H1 (cell line): ENCODE results near the gene TMEM63C. TPM values are rescaled to one million over a fixed set of nuclear protein-coding genes. Genes with fewer than 3 reads are reported as not detected.

Experiments
- CTCF ChIA-PET: fragments of 300-600 bp; sonication (Branson Sonifier 250); formaldehyde crosslinking; loops from one replicate; lab custom pipeline; 2021; ENCODE audit not compliant: partially characterized antibody; lab: Charles Lee
- POLR2A ChIA-PET: fragments of 300-600 bp; sonication (Branson Sonifier 250); formaldehyde crosslinking; loops from one replicate; lab custom pipeline; 2021; ENCODE audit warnings: inconsistent platforms; ENCODE audit not compliant: partially characterized antibody; lab: Charles Lee
- DNase-seq, 2 experiments: peaks; one replicate each; pipeline versions ENCODE4 v3.0.0 to v3.0.0-alpha.2; 2010 to 2022; ENCODE audit warnings: low spot score in 2 of 2, low read depth in 1 of 2, mixed read lengths in 1 of 2
- FAIRE-seq: peaks from 2 replicates; lab custom pipeline; 2011; peaks lifted over from hg19 to GRCh38; lab: Jason Lieb, UNC
- H2AFZ ChIP-seq: 2 replicates; pipeline ENCODE4 v1.8.1; 2012; ENCODE audit warnings: low read length, inconsistent platforms
- H2AK5ac ChIP-seq: 2 replicates; pipeline ENCODE4 v1.6.1; 2013; ENCODE audit warnings: low read depth, low read length
- H2BK120ac ChIP-seq: replicated peaks from 2 replicates; pipeline ENCODE3; 2013; ENCODE audit warnings: low read depth, low read length, inconsistent platforms
- H2BK12ac ChIP-seq: 2 replicates; pipeline ENCODE4 v1.6.1; 2013; ENCODE audit warnings: low read depth, low read length
- H2BK15ac ChIP-seq: 2 replicates; pipeline ENCODE4 v1.6.1; 2013; ENCODE audit warnings: low read length
- H2BK20ac ChIP-seq: 2 replicates; pipeline ENCODE4 v1.6.1; 2013; ENCODE audit warnings: low read length
- H2BK5ac ChIP-seq: 2 replicates; pipeline ENCODE4 v1.6.1; 2013; ENCODE audit warnings: low read depth, low read length
- H3K14ac ChIP-seq: 2 replicates; pipeline ENCODE4 v1.6.1; 2013; ENCODE audit warnings: inconsistent platforms; ENCODE audit not compliant: insufficient read length
- H3K18ac ChIP-seq: 2 replicates; pipeline ENCODE4 v1.6.1; 2013; ENCODE audit warnings: low read length; ENCODE audit errors: extremely low read depth
- H3K23ac ChIP-seq: 2 replicates; pipeline ENCODE4 v1.6.1; 2013; ENCODE audit warnings: inconsistent platforms; ENCODE audit not compliant: insufficient read length
- H3K23me2 ChIP-seq: 2 replicates; pipeline ENCODE4 v1.6.1; 2013; ENCODE audit warnings: low read depth, low read length
- H3K27ac ChIP-seq: 2 replicates; pipeline ENCODE4 v1.6.1; 2011; ENCODE audit warnings: low read depth, low read length, inconsistent platforms
- H3K27me3 ChIP-seq, 4 experiments: replicated peaks in 1 of 4; 1 replicate in 1 of 4; 2 replicates in 3 of 4; pipeline versions ENCODE4 v1.6.1 to v1.8.1; 2011 to 2013; ENCODE audit warnings: low read length in 3 of 4, mild to moderate bottlenecking in 3 of 4, inconsistent platforms in 2 of 4, mixed read lengths in 2 of 4, moderate library complexity in 1 of 4; ENCODE audit not compliant: control insufficient read depth in 3 of 4, insufficient read depth in 3 of 4; ENCODE audit errors: extremely low read depth in 1 of 4
- H3K36me3 ChIP-seq, 4 experiments: 2 replicates each; pipeline versions ENCODE4 v1.6.1 to v1.8.1; 2011 to 2013; ENCODE audit warnings: mild to moderate bottlenecking in 4 of 4, low read length in 3 of 4, moderate library complexity in 2 of 4, control low read depth in 1 of 4, inconsistent platforms in 1 of 4; ENCODE audit not compliant: insufficient read depth in 4 of 4, control insufficient read depth in 2 of 4
- H3K4ac ChIP-seq: replicated peaks from 2 replicates; pipeline ENCODE3; 2013; ENCODE audit warnings: low read length, low read depth, mixed read lengths, inconsistent platforms; ENCODE audit not compliant: insufficient read length
- H3K4me1 ChIP-seq, 4 experiments: replicated peaks in 1 of 4; 1 replicate in 1 of 4; 2 replicates in 3 of 4; pipeline versions ENCODE4 v1.6.1 to v1.8.1; 2011 to 2013; ENCODE audit warnings: low read length in 3 of 4, inconsistent platforms in 2 of 4, mixed read lengths in 1 of 4; ENCODE audit not compliant: insufficient read depth in 4 of 4, control insufficient read depth in 3 of 4
- H3K4me2 ChIP-seq, 2 experiments: 2 replicates each; pipeline versions ENCODE4 v1.6.1 to v1.8.1; 2011 to 2013; ENCODE audit warnings: low read depth in 2 of 2, low read length in 2 of 2, control low read depth in 1 of 2, inconsistent platforms in 1 of 2, mild to moderate bottlenecking in 1 of 2; ENCODE audit not compliant: insufficient read depth in 1 of 2
- H3K4me3 ChIP-seq, 4 experiments: fragments of 200-600, 300-600 bp in 1 of 4; sonication (generic), shearing (Covaris generic), sonication (Bioruptor Twin) in 1 of 4; 2 replicates each; pipeline versions ENCODE4 v1.5.1 to v1.8.1; 2011 to 2016; ENCODE audit warnings: low read length in 4 of 4, low read depth in 3 of 4, control low read depth in 2 of 4, inconsistent platforms in 2 of 4, mild to moderate bottlenecking in 2 of 4, mixed read lengths in 1 of 4, moderate library complexity in 1 of 4; ENCODE audit not compliant: insufficient read depth in 2 of 4; ENCODE audit errors: extremely low read depth in 1 of 4
- H3K56ac ChIP-seq: replicated peaks from 2 replicates; pipeline ENCODE3; 2013; ENCODE audit warnings: low read depth, mild to moderate bottlenecking, mixed read lengths, low read length, inconsistent platforms; ENCODE audit not compliant: insufficient read length
- H3K79me1 ChIP-seq: 2 replicates; pipeline ENCODE4 v1.6.1; 2013; ENCODE audit warnings: low read depth, low read length, control low read depth
- H3K79me2 ChIP-seq, 2 experiments: 2 replicates each; pipeline versions ENCODE4 v1.6.1 to v1.8.1; 2012 to 2013; ENCODE audit warnings: low read length in 2 of 2, mild to moderate bottlenecking in 2 of 2, inconsistent platforms in 1 of 2; ENCODE audit not compliant: insufficient read depth in 2 of 2, control insufficient read depth in 1 of 2
- H3K9ac ChIP-seq, 4 experiments: replicated peaks in 1 of 4; 1 replicate in 1 of 4; 2 replicates in 3 of 4; pipeline versions ENCODE4 v1.6.1 to v1.8.1; 2011 to 2013; ENCODE audit warnings: low read depth in 3 of 4, low read length in 3 of 4, control low read depth in 2 of 4, mild to moderate bottlenecking in 2 of 4, moderate library complexity in 2 of 4, inconsistent platforms in 1 of 4; ENCODE audit errors: extremely low read depth in 1 of 4
- H3K9me3 ChIP-seq, 2 experiments: 2 replicates each; pipeline versions ENCODE4 v1.6.1 to v1.8.1; 2012 to 2013; ENCODE audit warnings: mild to moderate bottlenecking in 2 of 2, moderate library complexity in 2 of 2, control low read depth in 1 of 2, inconsistent platforms in 1 of 2, low read depth in 1 of 2, low read length in 1 of 2, mixed read lengths in 1 of 2; ENCODE audit not compliant: insufficient read depth in 2 of 2
- H4K20me1 ChIP-seq, 2 experiments: replicated peaks in 1 of 2; 2 replicates each; pipeline versions ENCODE3 to v1.8.1; 2011 to 2013; ENCODE audit warnings: inconsistent platforms in 2 of 2, low read length in 2 of 2, mild to moderate bottlenecking in 1 of 2; ENCODE audit not compliant: insufficient read depth in 2 of 2, control insufficient read depth in 1 of 2
- H4K5ac ChIP-seq: 2 replicates; pipeline ENCODE4 v1.6.1; 2013; ENCODE audit warnings: low read length, low read depth, mixed read lengths, inconsistent platforms; ENCODE audit not compliant: insufficient read length
- H4K8ac ChIP-seq: 2 replicates; pipeline ENCODE4 v1.8.0; 2013; ENCODE audit warnings: mild to moderate bottlenecking, moderate library complexity, low read length, inconsistent platforms; ENCODE audit not compliant: insufficient read depth; ENCODE audit errors: extremely low read depth
- H4K91ac ChIP-seq: replicated peaks from 2 replicates; pipeline ENCODE3; 2013; ENCODE audit warnings: low read length, mixed read lengths, inconsistent platforms; ENCODE audit not compliant: insufficient read length
- CBX5 ChIP-seq: fragments of 300-800, 300-1000 bp; sonication (generic); IDR thresholded peaks from 2 replicates; pipeline ENCODE4 v1.7.1; 2016; ENCODE audit warnings: antibody characterized with exemption, low read length, low read depth
- CHD1 ChIP-seq: IDR thresholded peaks from 2 replicates; pipeline ENCODE4 v1.6.1; 2012; ENCODE audit warnings: low read depth, low read length, improper control_type of control experiment
- HDAC2 ChIP-seq, 2 experiments: fragments of 300-600 bp in 1 of 2; sonication (generic) in 1 of 2; IDR thresholded peaks; 2 replicates each; pipeline ENCODE4 v1.6.1; 2011 to 2012; ENCODE audit warnings: low read depth in 2 of 2, low read length in 2 of 2, mild to moderate bottlenecking in 2 of 2, moderate library complexity in 2 of 2, borderline replicate concordance in 1 of 2, inconsistent platforms in 1 of 2
- KDM4A ChIP-seq: IDR thresholded peaks from one replicate; pipeline ENCODE4 v1.7.1; 2012; ENCODE audit warnings: low read depth, mild to moderate bottlenecking, moderate library complexity, low read length, inconsistent platforms; ENCODE audit not compliant: severe bottlenecking
- PHF8 ChIP-seq: fragments of 200-600 bp; sonication (generic); conservative IDR thresholded peaks from 2 replicates; pipeline ENCODE4 v1.7.1; 2012; ENCODE audit warnings: low read depth, mild to moderate bottlenecking, inconsistent platforms, low read length, moderate library complexity
- RAD21 ChIP-seq, 2 experiments: IDR thresholded peaks in 1 of 2; conservative IDR thresholded peaks in 1 of 2; 2 replicates each; pipeline ENCODE4 v1.6.1; 2011; ENCODE audit warnings: low read depth in 2 of 2, low read length in 2 of 2, improper control_type of control experiment in 1 of 2, inconsistent platforms in 1 of 2, mild to moderate bottlenecking in 1 of 2, moderate library complexity in 1 of 2
- RFX5 ChIP-seq: IDR thresholded peaks from 2 replicates; pipeline ENCODE4 v1.6.1; 2011; ENCODE audit warnings: low read depth, low read length, improper control_type of control experiment, borderline replicate concordance
- TAF1 ChIP-seq: IDR thresholded peaks from 2 replicates; pipeline ENCODE4 v1.6.1; 2011; ENCODE audit warnings: mild to moderate bottlenecking, low read depth, low read length
- WGBS, 2 experiments: shearing (Covaris generic) in 1 of 2; methylation state at CpG; one replicate each; pipeline versions ENCODE4 v1.1.6 to v1.1.7; 2013 to 2015; ENCODE audit warnings: low lambda C conversion rate in 2 of 2, mixed read lengths in 2 of 2, inconsistent platforms in 1 of 2, low coverage in 1 of 2, missing lambda C conversion rate in 1 of 2; ENCODE audit not compliant: insufficient replicate concordance in 2 of 2, insufficient coverage in 1 of 2, insufficient read length in 1 of 2; ENCODE audit errors: extremely low coverage in 1 of 2, missing lambda C conversion rate in 1 of 2; 5-methylcytosine and 5-hydroxymethylcytosine counted together
- polyA plus RNA-seq, 7 experiments: library from polyadenylated mRNA; depleted of rRNA in 3 of 7; stranded (reverse) in 5 of 7; unstranded in 2 of 7; fragments of >200 nt in 5 of 7; fragments of 200-250 nt in 2 of 7; gene quantifications; 1 replicate in 5 of 7; 2 replicates in 1 of 7; 4 replicates in 1 of 7; pipeline versions ENCODE4 v1.2.1 to v1.2.3, GENCODE V29; 2011 to 2013; ENCODE audit warnings: missing spikeins in 2 of 7, mixed read lengths in 2 of 7
- total RNA-seq: library from RNA; stranded (reverse); fragmentation: NEBNext Ultra II Directional; extraction: Animal tissue kit (Norgen Biotek cat#: 25700); gene quantifications from 2 replicates; pipeline ENCODE4 v1.2.1, GENCODE V29; 2021

The TMEM63C gene
- total and polyA plus RNA-seq, 2 of the 8 experiments (the other 6 are each of a cell fraction or from before 2014, with no cell fraction given): 3.0 to 7.6 TPM

DNA sequence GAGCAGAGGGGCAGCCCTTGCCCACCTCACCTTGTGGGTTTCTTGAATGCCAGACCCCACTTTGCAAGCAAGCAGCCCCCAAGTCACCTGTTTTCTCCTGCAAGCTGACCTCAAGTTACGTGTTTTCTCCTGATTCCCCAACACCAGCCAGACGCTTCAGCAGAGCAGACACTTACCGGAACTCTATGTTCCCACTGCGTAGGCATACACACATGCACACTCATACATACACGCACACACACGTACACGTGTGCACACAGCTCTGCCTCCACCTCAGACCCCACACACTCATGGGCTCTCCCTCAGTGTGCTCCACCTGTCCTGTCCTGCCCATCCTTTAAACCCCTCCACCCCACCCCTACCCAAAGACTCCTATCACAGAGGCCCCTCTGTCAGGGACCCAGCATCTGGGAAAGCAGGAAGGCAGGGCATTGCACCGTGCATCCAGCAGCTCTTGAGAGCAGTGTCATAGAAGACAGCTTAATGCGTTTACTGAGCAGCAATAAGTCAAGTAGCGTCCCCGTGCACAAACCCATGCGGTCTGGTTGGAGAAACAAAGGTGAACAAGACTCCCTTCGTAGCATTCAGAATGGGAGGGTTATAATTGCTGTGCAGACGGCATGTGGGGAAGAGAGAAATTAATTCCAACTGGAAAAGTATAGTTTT, 44.4 kb downstream of the TMEM63C start:
- Histone ChIP-seq H2BK20ac (peak overlapping the region; percentile 93; the same call in 1 of the 2 replicates), H3K4me1 (peaks cover 13 to 32% (median 18%) of the 10 kb centered on the region in 4 experiments), H2BK5ac (0 out of 2 replicates have a peak overlapping the region, but pooled peaks have one; percentile 52), H3K79me1 (no peaks in the 10 kb centered on the region), H3K79me2 (no peaks in the 10 kb centered on the region), H2AK5ac (no peak overlapping the region), H3K27me3 (no peaks in the 10 kb centered on the region), H2AFZ (no peak overlapping the region), H3K18ac (no peak overlapping the region; the same call in 1 of the 2 replicates), H3K56ac (no peak overlapping the region), H2BK15ac (peak overlapping the region; percentile 100), H3K9me3 (no peaks in the 10 kb centered on the region), H2BK120ac (no peak overlapping the region), H4K20me1 (no peaks in the 10 kb centered on the region), H3K23ac (no peak overlapping the region), H3K23me2 (0 out of 2 replicates have a peak, but pooled peaks cover 2% of the 10 kb centered on the region), H4K8ac (no peak overlapping the region; the same call in 1 of the 2 replicates), H4K91ac (no peak overlapping the region), H4K5ac (no peak overlapping the region), H3K4ac (no peak overlapping the region), H3K36me3 (no peaks in the 10 kb centered on the region), H3K9ac (no peak overlapping the region), H2BK12ac (peak overlapping the region; percentile 27; the same call in 1 of the 2 replicates), H3K4me2 (no peak overlapping the region), H3K4me3 (no peak overlapping the region), H3K14ac (no peak overlapping the region), H3K27ac (no peak overlapping the region)
- TF ChIP-seq RFX5 (no peak), RAD21 (IDR thresholded peaks at IDR 0.05 in 1 of 2, conservative IDR thresholded peaks at IDR 0.05 in 1 of 2; ENCODE audit: low read depth in 2 of 2, low read length in 2 of 2) (no peak), CBX5 (no peak), HDAC2 (IDR thresholded peaks at IDR 0.05; ENCODE audit: borderline replicate concordance in 1 of 2, low read depth in 2 of 2, low read length in 2 of 2) (no peak), KDM4A (no peak), TAF1 (no peak), CHD1 (no peak), PHF8 (no peak)
- CTCF ChIA-PET: interaction anchor here (0.7 to 7.4 kb wide), 12 partner anchors 11 to 86 kb away, joined by 3 to 75 read pairs (median 4); no protein-coding TSS in a partner anchor
- 85% methylated on average over 14 of the region's 14 CpGs; no CpG with 5 or more reads in 1 of the 2 experiments for WGBS, 2 experiments
- no peak for FAIRE-seq
- no peak for DNase-seq
- POLR2A ChIA-PET: no interaction called here
